Muscle of leg (tissue), 11 donors: Measurements from ENCODE around the gene SUB1. TPM values are rescaled to one million over a fixed set of nuclear protein-coding genes. Genes with fewer than 3 reads are reported as not detected.
A peak's percentile ranks its signal among the peaks of the same experiment; 100 is the strongest.

ENCODE experiments used
- DNase-seq: peaks from one replicate; pipeline ENCODE4 v3.0.0; 2013
- H3K27ac ChIP-seq: one replicate; pipeline ENCODE4 v1.5.1; 2013; ENCODE audit warnings: mild to moderate bottlenecking, low read length, control low read depth
- H3K27me3 ChIP-seq: one replicate; pipeline ENCODE4 v1.6.1; 2013; ENCODE audit warnings: low read length; ENCODE audit not compliant: control insufficient read depth, insufficient read depth
- H3K36me3 ChIP-seq: one replicate; pipeline ENCODE4 v1.6.1; 2013; ENCODE audit warnings: low read length; ENCODE audit not compliant: control insufficient read depth, insufficient read depth
- H3K4me1 ChIP-seq: one replicate; pipeline ENCODE4 v1.6.1; 2013; ENCODE audit warnings: low read length; ENCODE audit not compliant: control insufficient read depth, insufficient read depth
- H3K4me3 ChIP-seq: one replicate; pipeline ENCODE4 v1.5.1; 2013; ENCODE audit warnings: low read length, control low read depth
- H3K9me3 ChIP-seq: replicated peaks from 2 replicates; pipeline ENCODE4 v1.6.1; 2013; ENCODE audit warnings: low read depth, low read length; ENCODE audit not compliant: control insufficient read depth
- WGBS: methylation state at CpG from one replicate; pipeline ENCODE4 v1.1.5; 2013; ENCODE audit warnings: missing lambda C conversion rate; ENCODE audit not compliant: insufficient coverage; 5-methylcytosine and 5-hydroxymethylcytosine counted together
- polyA plus RNA-seq, 8 donors: library from polyadenylated mRNA; unstranded; fragments of 120-200 nt; gene quantifications; one replicate each; pipeline versions ENCODE4 v1.2.1 to v1.2.3, GENCODE V29; 2013; ENCODE audit warnings: inconsistent platforms in 1 of 8, low replicate concordance in 1 of 8; ENCODE audit not compliant: insufficient read length in 8 of 8, insufficient read depth in 1 of 8
- total RNA-seq: library from RNA; stranded (reverse); fragments of 120-200 nt; gene quantifications from one replicate; pipeline ENCODE4 v1.2.4, GENCODE V29; 2013

Gene SUB1
- total and polyA plus RNA-seq, 9 donors = 238 to 318 (median 269) TPM

- Histone ChIP-seq H3K27me3 (no peaks in the 10 kb centered on the region), H3K9me3 (no peaks in the 10 kb centered on the region), H3K27ac (no peak overlapping the region), H3K36me3 (peaks cover 30% of the 10 kb centered on the region), H3K4me3 (no peak overlapping the region), H3K4me1 (no peaks in the 10 kb centered on the region)
- DNase-seq = no peak
- no CpG with 5 or more reads among the region's 2 CpGs for WGBS
Measured at GRCh38 chr5:32597041-32597629, 11.8 kb downstream of the SUB1 start.

- no CpG with 5 or more reads among the region's 3 CpGs for WGBS
- no peaks in the 10 kb centered on the region for H3K9me3 ChIP-seq
- no peak overlapping the region for H3K27ac ChIP-seq
- no peak overlapping the region for H3K4me3 ChIP-seq
- no peaks in the 10 kb centered on the region for H3K4me1 ChIP-seq
- peaks cover 20% of the 10 kb centered on the region for H3K36me3 ChIP-seq
- H3K27me3 ChIP-seq = no peaks in the 10 kb centered on the region
- no peak for DNase-seq
Measured at GRCh38 chr5:32598260-32598937, 13.0 kb downstream of the SUB1 start.

- WGBS = 50% methylated on average over 1 of the region's 3 CpGs
- Histone ChIP-seq H3K4me1 (no peaks in the 10 kb centered on the region), H3K4me3 (no peak overlapping the region), H3K27me3 (no peaks in the 10 kb centered on the region), H3K36me3 (peaks cover 16% of the 10 kb centered on the region), H3K27ac (no peak overlapping the region), H3K9me3 (no peaks in the 10 kb centered on the region)
- peak; percentile 25 for DNase-seq
Measured at GRCh38 chr5:32598997-32599549, 13.7 kb downstream of the SUB1 start.

GRCh38 chr5:32600054-32600622 is 14.8 kb downstream of the SUB1 start:
- Histone ChIP-seq H3K4me3 (no peak overlapping the region), H3K27ac (no peak overlapping the region), H3K36me3 (peaks cover 11% of the 10 kb centered on the region), H3K27me3 (no peaks in the 10 kb centered on the region), H3K4me1 (no peaks in the 10 kb centered on the region), H3K9me3 (no peaks in the 10 kb centered on the region)
- WGBS = 9% methylated on average over 2 of the region's 4 CpGs
- peak; percentile 72 for DNase-seq

GRCh38 chr5:32601623-32602295 is 16.4 kb downstream of the SUB1 start:
- H3K27ac ChIP-seq = no peak overlapping the region
- H3K4me3 ChIP-seq = no peak overlapping the region
- no peaks in the 10 kb centered on the region for H3K9me3 ChIP-seq
- no CpG with 5 or more reads among the region's 1 CpG for WGBS
- DNase-seq = no peak
- H3K4me1 ChIP-seq = no peaks in the 10 kb centered on the region
- peaks cover 11% of the 10 kb centered on the region for H3K36me3 ChIP-seq
- no peaks in the 10 kb centered on the region for H3K27me3 ChIP-seq

- Histone ChIP-seq H3K27ac (no peak overlapping the region), H3K27me3 (no peaks in the 10 kb centered on the region), H3K4me1 (no peaks in the 10 kb centered on the region), H3K9me3 (no peaks in the 10 kb centered on the region), H3K4me3 (no peak overlapping the region), H3K36me3 (peaks cover 15% of the 10 kb centered on the region)
- WGBS = 94% methylated on average over 2 of the region's 2 CpGs
- no peak for DNase-seq
Measured at GRCh38 chr5:32602906-32603305, 17.5 kb downstream of the SUB1 start.

- DNase-seq = no peak
- H3K27me3 ChIP-seq = no peaks in the 10 kb centered on the region
- H3K4me1 ChIP-seq = peaks cover 3% of the 10 kb centered on the region
- H3K9me3 ChIP-seq = no peaks in the 10 kb centered on the region
- H3K4me3 ChIP-seq = no peak overlapping the region
- peaks cover 12% of the 10 kb centered on the region for H3K36me3 ChIP-seq
- 100% methylated on average over 1 of the region's 4 CpGs for WGBS
- H3K27ac ChIP-seq = no peak overlapping the region
Measured at GRCh38 chr5:32604800-32605765, 19.7 kb downstream of the SUB1 start.

GRCh38 chr5:32605766-32606152 is 20.4 kb downstream of the SUB1 start:
- peaks cover 12% of the 10 kb centered on the region for H3K36me3 ChIP-seq
- DNase-seq = no peak
- no peak overlapping the region for H3K27ac ChIP-seq
- no CpG with 5 or more reads among the region's 2 CpGs for WGBS
- H3K4me1 ChIP-seq = peaks cover 3% of the 10 kb centered on the region
- H3K27me3 ChIP-seq = no peaks in the 10 kb centered on the region
- no peak overlapping the region for H3K4me3 ChIP-seq
- H3K9me3 ChIP-seq = no peaks in the 10 kb centered on the region

- H3K9me3 ChIP-seq = no peaks in the 10 kb centered on the region
- peaks cover 3% of the 10 kb centered on the region for H3K4me1 ChIP-seq
- no peak overlapping the region for H3K4me3 ChIP-seq
- DNase-seq = peak; percentile 11
- WGBS = 32% methylated on average over 8 of the region's 10 CpGs
- no peaks in the 10 kb centered on the region for H3K27me3 ChIP-seq
- peaks cover 4% of the 10 kb centered on the region for H3K36me3 ChIP-seq
- H3K27ac ChIP-seq = no peak overlapping the region
Measured at GRCh38 chr5:32612134-32612888, 27.0 kb downstream of the SUB1 start.
